Neuron (in vitro differentiated cells): ENCODE results near the gene KLHL18.
"Not testable (repeated sequence)": the region's sequence is repeated elsewhere in the genome, so short reads cannot be mapped to it uniquely, and the experiment has no call there.

Experiments
- H2AFZ ChIP-seq: one replicate; pipeline ENCODE4 v1.6.1; 2013; ENCODE audit warnings: low read depth, mild to moderate bottlenecking, inconsistent platforms, low read length, moderate library complexity
- H3K27me3 ChIP-seq: one replicate; pipeline ENCODE4 v1.6.1; 2013; ENCODE audit warnings: low read length; ENCODE audit not compliant: insufficient read depth
- H3K36me3 ChIP-seq: one replicate; pipeline ENCODE4 v1.6.1; 2013; ENCODE audit warnings: low read length; ENCODE audit not compliant: insufficient read depth
- H3K4me1 ChIP-seq: one replicate; pipeline ENCODE4 v1.6.1; 2013; ENCODE audit warnings: low read length; ENCODE audit not compliant: insufficient read depth
- H3K4me3 ChIP-seq: 2 replicates; pipeline ENCODE4 v1.5.1; 2013; ENCODE audit warnings: mild to moderate bottlenecking, low read length, moderate library complexity
- H3K9me3 ChIP-seq: one replicate; pipeline ENCODE4 v1.6.1; 2013; ENCODE audit warnings: low read length

Gene KLHL18

GRCh38 chr3:47339951-47340350 lies 57.2 kb downstream of the KLHL18 start:
- Histone ChIP-seq H3K4me1 (no peaks in the 10 kb centered on the region), H3K36me3 (peaks cover 74% of the 10 kb centered on the region), H3K27me3 (no peaks in the 10 kb centered on the region), H2AFZ (no peak overlapping the region), H3K4me3 (no peak overlapping the region), H3K9me3 (no peaks in the 10 kb centered on the region)

- Histone ChIP-seq H3K4me3 (no peak overlapping the region), H3K36me3 (peaks cover 76% of the 10 kb centered on the region), H3K9me3 (no peaks in the 10 kb centered on the region), H3K27me3 (no peaks in the 10 kb centered on the region), H2AFZ (no peak overlapping the region), H3K4me1 (no peaks in the 10 kb centered on the region)
These were observed 58.1 kb downstream of the KLHL18 start for GRCh38 chr3:47340866-47341265.

- H3K9me3 ChIP-seq, result no peaks in the 10 kb centered on the region
These were observed 59.4 kb downstream of the KLHL18 start for GRCh38 chr3:47342151-47342550.

GRCh38 chr3:47342812-47343211 lies 60.1 kb downstream of the KLHL18 start:
- no peaks in the 10 kb centered on the region for H3K9me3 ChIP-seq
- H2AFZ ChIP-seq, result no peak overlapping the region
- H3K36me3 ChIP-seq, result peaks cover 63% of the 10 kb centered on the region
- no peaks in the 10 kb centered on the region for H3K27me3 ChIP-seq
- H3K4me3 ChIP-seq, result no peak overlapping the region
- H3K4me1 ChIP-seq, result no peaks in the 10 kb centered on the region

More at GRCh38 chr3:47342151-47342550, 59.4 kb downstream of the KLHL18 start:
- Histone ChIP-seq H3K27me3 (no peaks in the 10 kb centered on the region), H2AFZ (no peak overlapping the region), H3K4me3 (no peak overlapping the region), H3K36me3 (peaks cover 69% of the 10 kb centered on the region), H3K4me1 (no peaks in the 10 kb centered on the region)

- Histone ChIP-seq H2AFZ (no peak overlapping the region), H3K4me3 (no peak overlapping the region), H3K9me3 (no peaks in the 10 kb centered on the region), H3K36me3 (peaks cover 58% of the 10 kb centered on the region), H3K4me1 (no peaks in the 10 kb centered on the region), H3K27me3 (no peaks in the 10 kb centered on the region)
These were observed 60.8 kb downstream of the KLHL18 start for GRCh38 chr3:47343471-47343971.

GRCh38 chr3:47344971-47345370 lies 62.2 kb downstream of the KLHL18 start:
- Histone ChIP-seq H3K36me3 (peaks cover 48% of the 10 kb centered on the region), H3K4me1 (no peaks in the 10 kb centered on the region), H3K27me3 (no peaks in the 10 kb centered on the region), H3K9me3 (no peaks in the 10 kb centered on the region), H3K4me3 (no peak overlapping the region), H2AFZ (no peak overlapping the region)

- no peaks in the 10 kb centered on the region for H3K9me3 ChIP-seq
- H3K27me3 ChIP-seq, result no peaks in the 10 kb centered on the region
- H3K4me3 ChIP-seq, result no peak overlapping the region
- no peak overlapping the region for H2AFZ ChIP-seq
- H3K36me3 ChIP-seq, result peaks cover 37% of the 10 kb centered on the region
- no peaks in the 10 kb centered on the region for H3K4me1 ChIP-seq
These were observed 64.6 kb downstream of the KLHL18 start for GRCh38 chr3:47347217-47347801.

GRCh38 chr3:47348411-47349154 lies 65.8 kb downstream of the KLHL18 start:
- no peak overlapping the region for H2AFZ ChIP-seq
- H3K4me1 ChIP-seq, result no peaks in the 10 kb centered on the region
- peaks cover 26% of the 10 kb centered on the region for H3K36me3 ChIP-seq
- no peaks in the 10 kb centered on the region for H3K9me3 ChIP-seq
- H3K4me3 ChIP-seq, result no peak overlapping the region
- no peaks in the 10 kb centered on the region for H3K27me3 ChIP-seq

- Histone ChIP-seq H3K27me3 (no peaks in the 10 kb centered on the region), H3K4me1 (no peaks in the 10 kb centered on the region), H3K9me3 (no peaks in the 10 kb centered on the region), H3K4me3 (no peak overlapping the region), H3K36me3 (no peaks in the 10 kb centered on the region), H2AFZ (no peak overlapping the region)
These were observed 72.3 kb downstream of the KLHL18 start for GRCh38 chr3:47355010-47355409.

GRCh38 chr3:47356201-47356600 lies 73.5 kb downstream of the KLHL18 start:
- H3K4me3 ChIP-seq, result no peak overlapping the region
- no peaks in the 10 kb centered on the region for H3K4me1 ChIP-seq
- H3K36me3 ChIP-seq, result no peaks in the 10 kb centered on the region
- no peaks in the 10 kb centered on the region for H3K27me3 ChIP-seq
- H3K9me3 ChIP-seq, result no peaks in the 10 kb centered on the region
- no peak overlapping the region for H2AFZ ChIP-seq

- H3K4me1 ChIP-seq, result no peaks in the 10 kb centered on the region
- H3K27me3 ChIP-seq, result no peaks in the 10 kb centered on the region
- H3K4me3 ChIP-seq, result no peak overlapping the region
- H3K36me3 ChIP-seq, result no peaks in the 10 kb centered on the region
- no peaks in the 10 kb centered on the region for H3K9me3 ChIP-seq
- H2AFZ ChIP-seq, result no peak overlapping the region
These were observed 76.6 kb downstream of the KLHL18 start for GRCh38 chr3:47359323-47359722.

- not testable (repeated sequence) for H3K4me1 ChIP-seq, H3K4me3 ChIP-seq, H3K9me3 ChIP-seq, H3K36me3 ChIP-seq, H2AFZ ChIP-seq, H3K27me3 ChIP-seq
These were observed 77.4 kb downstream of the KLHL18 start for GRCh38 chr3:47360110-47360517.

- Histone ChIP-seq H3K4me3 (no peak overlapping the region), H3K9me3 (no peaks in the 10 kb centered on the region), H3K4me1 (no peaks in the 10 kb centered on the region), H2AFZ (no peak overlapping the region), H3K36me3 (no peaks in the 10 kb centered on the region), H3K27me3 (no peaks in the 10 kb centered on the region)
These were observed 80.0 kb downstream of the KLHL18 start for GRCh38 chr3:47362701-47363100.
